ENCODE results near the gene ZNF48. TPM values are rescaled to one million over a fixed set of nuclear protein-coding genes. Genes with fewer than 3 reads are reported as not detected.

Gene ZNF48
- total RNA-seq, 1 experiment from 2014 or later, result 57.3 TPM

- no peaks in the 10 kb centered on the region for H3K27me3 ChIP-seq (ENCODE audit: insufficient read depth, low read length)
- no peak overlapping the region for H4K8ac ChIP-seq (replicated peaks; ENCODE audit: insufficient read length, low read depth, low read length)
- no peaks in the 10 kb centered on the region for H3K79me2 ChIP-seq (ENCODE audit: insufficient read depth, low read length)
- H3T11ph ChIP-seq (ENCODE audit: low read length), result no peak overlapping the region
- H3K36me3 Mint-ChIP-seq (ENCODE audit: insufficient read depth in 1 of 3, low read depth in 3 of 3), result peaks cover 23 to 46% (median 45%) of the 10 kb centered on the region in 3 experiments; a peak in 6 of 7 replicates
- H3K9ac ChIP-seq (ENCODE audit: extremely low read depth, insufficient read length, low read length), result no peak overlapping the region
- no peak overlapping the region for H2BK12ac ChIP-seq (ENCODE audit: insufficient read length, low read depth, low read length)
- no peaks in the 10 kb centered on the region for H4K20me1 ChIP-seq (ENCODE audit: control insufficient read depth, insufficient read depth, insufficient read length)
- no peak overlapping the region for H2BK15ac ChIP-seq (ENCODE audit: low read depth, low read length)
- H2BK120ac ChIP-seq (ENCODE audit: low read depth, low read length, poor library complexity, severe bottlenecking), result no peak overlapping the region
- peak overlapping the region; percentile 60 for H3K4me2 ChIP-seq (ENCODE audit: insufficient read depth, insufficient read length, low read length)
- peak overlapping the region; percentile 44 to 75; a peak in 4 of 5 replicates for H3K4me3 Mint-ChIP-seq
- no CpG with 5 or more reads among the region's 140 CpGs for WGBS (ENCODE audit: extremely low coverage, insufficient read length, low lambda C conversion rate)
- H2BK20ac ChIP-seq (ENCODE audit: low read depth, low read length, poor library complexity, severe bottlenecking), result no peak overlapping the region
- H3K14ac ChIP-seq (ENCODE audit: insufficient read depth, low read length), result no peak overlapping the region
- no peak overlapping the region for H2AK5ac ChIP-seq (ENCODE audit: insufficient read length, low read length)
- no peak overlapping the region for H4K91ac ChIP-seq (ENCODE audit: insufficient read length, low read depth, low read length)
- H3K79me1 ChIP-seq (ENCODE audit: insufficient read depth, low read depth, low read length, poor library complexity, severe bottlenecking), result no peaks in the 10 kb centered on the region
- H3K4me1 Mint-ChIP-seq, result peaks cover 7 to 12% of the 10 kb centered on the region in 2 experiments
- peak; percentile 91 for DNase-seq
- H3K23me2 ChIP-seq (ENCODE audit: insufficient read length, low read depth, low read length, poor library complexity, severe bottlenecking), result peaks cover 8% of the 10 kb centered on the region
- no peak overlapping the region for H3K56ac ChIP-seq (ENCODE audit: insufficient read length, low read depth, low read length)
- H4K5ac ChIP-seq (ENCODE audit: insufficient read length, low read depth, low read length), result no peak overlapping the region
- no peak overlapping the region for H3K27ac ChIP-seq (ENCODE audit: insufficient read length, low read depth, low read length)
- no peak overlapping the region for H3K18ac ChIP-seq (ENCODE audit: insufficient read length, low read depth, low read length)
- no peak overlapping the region for H3K27ac Mint-ChIP-seq
- TF ChIP-seq, protein P1, sequence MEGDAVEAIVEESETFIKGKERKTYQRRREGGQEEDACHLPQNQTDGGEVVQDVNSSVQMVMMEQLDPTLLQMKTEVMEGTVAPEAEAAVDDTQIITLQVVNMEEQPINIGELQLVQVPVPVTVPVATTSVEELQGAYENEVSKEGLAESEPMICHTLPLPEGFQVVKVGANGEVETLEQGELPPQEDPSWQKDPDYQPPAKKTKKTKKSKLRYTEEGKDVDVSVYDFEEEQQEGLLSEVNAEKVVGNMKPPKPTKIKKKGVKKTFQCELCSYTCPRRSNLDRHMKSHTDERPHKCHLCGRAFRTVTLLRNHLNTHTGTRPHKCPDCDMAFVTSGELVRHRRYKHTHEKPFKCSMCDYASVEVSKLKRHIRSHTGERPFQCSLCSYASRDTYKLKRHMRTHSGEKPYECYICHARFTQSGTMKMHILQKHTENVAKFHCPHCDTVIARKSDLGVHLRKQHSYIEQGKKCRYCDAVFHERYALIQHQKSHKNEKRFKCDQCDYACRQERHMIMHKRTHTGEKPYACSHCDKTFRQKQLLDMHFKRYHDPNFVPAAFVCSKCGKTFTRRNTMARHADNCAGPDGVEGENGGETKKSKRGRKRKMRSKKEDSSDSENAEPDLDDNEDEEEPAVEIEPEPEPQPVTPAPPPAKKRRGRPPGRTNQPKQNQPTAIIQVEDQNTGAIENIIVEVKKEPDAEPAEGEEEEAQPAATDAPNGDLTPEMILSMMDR (conservative IDR thresholded peaks at IDR 0.05), result peak; percentile 40; the same call in 2 of the 3 replicates
- H3K9me3 Mint-ChIP-seq, result no peaks in the 10 kb centered on the region; a peak in 1 of 5 replicates
- H2AFZ ChIP-seq (ENCODE audit: low read length), result no peak overlapping the region
- no peaks in the 10 kb centered on the region; the same call in none of the 2 replicates for H3K27me3 Mint-ChIP-seq (ENCODE audit: low read depth)
- no peaks in the 10 kb centered on the region for H3K4me1 ChIP-seq (ENCODE audit: insufficient read depth, low read length)
- H2BK5ac ChIP-seq (ENCODE audit: insufficient read length, low read length), result no peak overlapping the region
- H3K9me3 ChIP-seq (ENCODE audit: control insufficient read depth, low read depth, low read length), result no peaks in the 10 kb centered on the region
- no peak overlapping the region for H3K4ac ChIP-seq (ENCODE audit: low read depth, low read length)
- H3K23ac ChIP-seq (ENCODE audit: insufficient read length, low read depth, low read length), result no peak overlapping the region
Observed at GRCh38 chr16:30417529-30418349, 22.5 kb downstream of the ZNF48 start.
